Measurements from ENCODE around the gene RYK.
A peak's percentile ranks its signal among the peaks of the same experiment; 100 is the strongest.
"Not testable (repeated sequence)": the region's sequence is repeated elsewhere in the genome, so short reads cannot be mapped to it uniquely, and the experiment has no call there.

The RYK gene

GRCh38 chr3:134250717-134251220, at the start of gene RYK:
Gene RYK, minus strand, starts transcription at chr3:134250859. Its CDS starts 205 bp downstream, at chr3:134250654.
- peak; percentile 87 for DNase-seq

GRCh38 chr3:134299888-134300206, 49.2 kb upstream of the RYK start:
- no peak for DNase-seq

GRCh38 chr3:134299185-134299887, 48.7 kb upstream of the RYK start:
- no peak for DNase-seq

GRCh38 chr3:134298249-134298648, 47.6 kb upstream of the RYK start:
- no peak for DNase-seq

DNA sequence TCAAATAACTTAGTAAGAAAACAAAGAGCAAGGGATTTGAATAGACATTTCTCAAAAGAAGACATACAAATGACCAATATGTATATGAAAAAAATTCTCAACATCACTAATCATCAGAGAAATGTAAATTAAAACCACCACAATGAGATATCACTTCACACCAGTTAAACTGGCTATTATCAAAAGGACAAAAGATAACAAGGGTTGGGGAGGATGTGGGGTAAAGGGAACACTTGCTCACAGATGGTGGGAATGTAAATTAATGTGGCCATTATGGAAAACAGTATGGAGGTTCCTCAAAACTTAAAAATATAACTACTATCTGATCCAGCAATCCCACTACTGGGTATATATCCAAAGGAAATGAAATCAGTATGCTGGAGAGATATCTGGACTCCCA, 46.0 kb upstream of the RYK start:
- DNase-seq = no peak

- no peak for DNase-seq
Measured at GRCh38 chr3:134295930-134296329, 45.3 kb upstream of the RYK start.

- no peak for DNase-seq
Measured at GRCh38 chr3:134294302-134295280, 43.9 kb upstream of the RYK start.

DNA sequence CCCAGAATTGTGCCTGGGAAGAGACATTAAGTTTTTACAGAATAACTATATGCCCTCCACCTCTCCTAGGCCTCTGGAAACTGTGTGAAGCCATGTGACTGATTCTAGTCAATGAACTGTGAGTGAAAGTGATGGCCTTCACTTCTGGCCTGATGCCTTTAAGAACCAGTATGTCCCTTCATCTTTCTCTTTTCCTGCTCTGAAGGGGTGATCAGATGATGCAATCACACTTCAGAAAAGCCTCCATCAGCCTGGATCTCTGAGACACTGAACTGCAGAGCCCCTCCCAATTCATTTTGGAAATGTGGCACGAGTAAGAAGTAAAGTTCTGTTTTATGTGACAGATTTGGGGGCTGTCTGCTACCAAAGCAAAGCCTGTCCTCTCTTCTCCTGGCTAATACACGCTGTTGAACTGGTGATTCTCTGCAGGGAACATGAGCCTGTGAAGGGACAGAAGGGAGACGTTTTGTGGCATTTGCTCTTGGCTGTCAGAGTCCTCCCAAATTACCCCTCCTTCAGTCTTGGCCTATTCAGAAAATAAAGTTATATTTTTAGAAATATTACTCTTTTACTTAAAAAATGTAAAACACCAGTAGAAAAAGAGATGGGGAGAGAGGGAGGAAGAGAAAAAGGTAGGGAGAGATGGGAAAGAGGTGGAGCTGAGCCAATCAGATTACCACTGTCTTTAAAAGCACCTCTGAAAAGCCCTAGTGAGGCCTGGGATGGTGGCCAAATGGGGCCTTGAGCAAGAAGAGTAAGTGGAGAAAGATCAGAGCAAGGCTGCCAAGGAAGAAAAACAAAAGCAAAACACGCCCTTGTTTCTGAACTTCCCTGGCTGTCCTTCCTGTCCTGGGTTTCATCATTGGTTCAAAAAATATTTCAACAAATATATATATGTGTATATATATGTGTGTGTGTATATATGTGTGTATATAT, 40.9 kb upstream of the RYK start:
- DNase-seq = no peak

- DNase-seq = no peak
Measured at GRCh38 chr3:134287512-134287911, 36.9 kb upstream of the RYK start.

- no peak for DNase-seq
Measured at GRCh38 chr3:134284438-134284837, 33.8 kb upstream of the RYK start.

DNA sequence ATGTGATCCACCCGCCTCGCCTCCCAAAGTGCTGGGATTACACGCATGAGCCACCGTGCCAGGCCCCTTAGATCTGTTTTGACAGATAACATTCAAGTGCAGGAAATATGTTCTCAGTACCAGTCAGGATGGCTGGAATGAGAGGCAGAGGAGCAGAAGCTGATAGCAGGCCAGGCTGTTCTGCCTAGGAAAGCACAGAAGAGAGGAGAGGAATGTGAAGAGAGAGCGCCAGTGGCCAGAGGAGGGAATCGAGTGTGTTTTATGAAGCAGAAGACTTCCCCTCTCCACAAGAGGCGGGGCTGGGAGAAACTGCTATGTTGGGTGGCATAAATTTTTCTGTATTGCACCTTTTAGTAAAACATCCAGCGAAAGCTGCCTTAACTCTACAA, 32.0 kb upstream of the RYK start:
- DNase-seq = no peak

DNA sequence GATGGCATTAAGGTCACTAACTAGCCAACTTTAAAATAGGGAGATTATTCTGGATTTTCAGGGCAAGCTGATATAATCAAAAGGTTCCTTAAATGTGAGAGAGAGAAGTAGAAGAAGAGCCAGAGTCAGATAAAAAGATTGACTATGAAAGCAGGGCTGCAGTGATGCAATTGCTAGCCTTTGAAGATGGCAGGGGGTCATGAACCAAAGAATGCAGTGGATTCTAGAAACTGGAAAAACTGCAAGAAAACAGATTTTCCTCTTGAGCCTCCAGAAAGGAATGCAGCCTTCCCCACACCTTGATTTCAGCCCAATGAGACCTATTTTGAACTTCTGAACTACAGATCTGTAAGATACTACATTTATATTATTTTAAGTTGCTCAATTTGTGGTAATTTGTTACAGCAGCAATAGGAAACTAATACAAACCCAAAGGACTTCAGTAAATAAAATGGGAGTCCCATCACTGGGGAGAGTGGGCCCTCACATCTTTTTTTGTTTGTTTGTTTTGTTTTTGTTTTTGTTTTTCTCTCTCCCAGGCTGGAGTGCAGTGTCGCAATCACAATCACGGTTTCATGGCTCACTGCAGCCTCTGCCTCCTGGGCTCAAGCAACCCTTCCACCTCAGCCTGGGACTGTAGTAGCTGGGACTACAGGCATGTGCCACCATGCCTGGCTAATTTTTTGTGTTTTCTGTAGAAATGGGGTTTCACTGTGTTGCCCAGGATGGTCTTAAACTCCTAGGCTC, 31.4 kb upstream of the RYK start:
- no peak for DNase-seq

DNA sequence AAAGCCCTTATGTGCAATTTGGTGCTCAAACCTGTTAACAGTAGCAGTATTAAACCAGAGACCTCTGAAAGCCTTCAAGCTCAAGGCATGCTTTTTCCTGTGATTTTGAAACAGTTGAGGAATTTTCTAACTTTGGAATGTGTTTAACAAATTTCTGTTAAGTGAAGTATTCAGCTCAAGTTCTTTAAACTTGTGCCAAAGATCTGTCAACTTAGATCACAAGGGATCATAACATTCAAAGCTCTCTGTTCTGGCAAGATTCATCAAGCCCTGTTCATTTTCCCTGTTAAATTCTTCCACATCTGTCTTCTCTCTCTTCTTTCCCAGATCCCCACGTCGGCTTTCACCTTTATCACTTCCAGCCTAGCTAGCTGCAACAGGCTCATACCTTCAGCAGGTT, 28.8 kb upstream of the RYK start:
- DNase-seq = no peak

DNA sequence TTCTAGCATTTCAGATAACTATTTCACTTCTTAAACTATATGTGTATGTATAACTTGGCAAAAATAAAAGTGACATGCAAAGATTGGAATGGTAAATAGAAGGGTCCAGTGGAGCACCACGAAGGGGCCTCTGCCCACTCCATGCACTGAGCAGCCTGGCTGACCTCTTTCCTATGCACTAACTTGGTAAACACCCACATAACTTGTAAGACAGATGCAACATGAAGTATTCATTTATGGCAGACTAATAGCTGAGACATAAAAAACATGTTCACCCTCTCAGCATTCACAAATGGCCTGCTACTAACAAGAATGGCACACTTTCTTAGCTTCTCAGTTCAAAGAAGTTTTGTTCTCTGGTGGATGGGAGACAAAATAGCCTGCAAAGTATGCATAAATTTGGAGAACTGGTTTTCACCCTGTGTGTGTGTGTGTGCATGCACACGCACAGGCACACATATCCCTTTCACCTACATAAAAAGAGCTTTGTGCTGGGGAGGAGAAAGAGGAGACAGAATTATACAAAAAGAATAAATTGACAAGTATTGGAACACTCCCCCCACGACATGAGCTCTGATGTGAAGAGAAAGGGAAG, 26.5 kb upstream of the RYK start:
- no peak for DNase-seq

- no peak for DNase-seq
Measured at GRCh38 chr3:134276086-134276485, 25.4 kb upstream of the RYK start.

DNA sequence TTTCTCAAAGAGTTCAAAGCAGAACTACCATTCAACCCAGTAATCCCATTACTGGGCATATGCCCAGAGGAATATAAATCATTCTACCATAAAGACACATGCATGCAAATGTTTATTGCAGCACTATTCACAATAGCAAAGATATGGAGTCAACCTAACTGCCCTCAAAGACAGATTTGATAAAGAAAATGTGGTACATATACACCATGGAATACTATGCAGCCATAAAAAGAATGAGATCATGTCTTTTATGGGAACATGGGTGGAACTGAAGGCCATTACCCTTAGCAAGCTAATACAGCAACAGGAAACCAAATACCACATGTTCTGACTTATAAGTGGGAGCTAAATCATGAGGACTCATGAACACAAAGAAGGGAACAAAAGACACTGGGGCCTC, 24.5 kb upstream of the RYK start:
- DNase-seq = not testable (repeated sequence)

GRCh38 chr3:134274571-134274970, 23.9 kb upstream of the RYK start:
- no peak for DNase-seq

DNA sequence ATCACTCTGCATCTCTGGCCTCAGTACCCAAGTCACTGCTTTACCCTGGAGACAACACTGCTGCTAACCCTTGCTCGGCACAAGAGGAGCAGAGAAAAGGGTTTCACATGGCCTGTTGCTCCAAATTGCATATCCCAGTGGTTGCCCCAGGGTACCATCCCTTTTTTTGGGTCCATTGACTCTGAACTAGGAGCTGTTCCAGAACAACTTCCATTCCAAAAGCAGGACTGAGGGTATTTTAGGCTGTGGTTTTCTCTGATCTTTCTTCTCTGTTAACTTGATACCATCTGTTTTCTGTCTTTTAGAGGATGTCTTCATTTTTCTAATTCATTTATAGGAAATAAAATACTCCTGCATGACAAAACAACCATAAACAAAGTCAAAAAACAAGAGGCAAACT, 17.3 kb upstream of the RYK start:
- DNase-seq = no peak

- no peak for DNase-seq
Measured at GRCh38 chr3:134260987-134261386, 10.3 kb upstream of the RYK start.

DNA sequence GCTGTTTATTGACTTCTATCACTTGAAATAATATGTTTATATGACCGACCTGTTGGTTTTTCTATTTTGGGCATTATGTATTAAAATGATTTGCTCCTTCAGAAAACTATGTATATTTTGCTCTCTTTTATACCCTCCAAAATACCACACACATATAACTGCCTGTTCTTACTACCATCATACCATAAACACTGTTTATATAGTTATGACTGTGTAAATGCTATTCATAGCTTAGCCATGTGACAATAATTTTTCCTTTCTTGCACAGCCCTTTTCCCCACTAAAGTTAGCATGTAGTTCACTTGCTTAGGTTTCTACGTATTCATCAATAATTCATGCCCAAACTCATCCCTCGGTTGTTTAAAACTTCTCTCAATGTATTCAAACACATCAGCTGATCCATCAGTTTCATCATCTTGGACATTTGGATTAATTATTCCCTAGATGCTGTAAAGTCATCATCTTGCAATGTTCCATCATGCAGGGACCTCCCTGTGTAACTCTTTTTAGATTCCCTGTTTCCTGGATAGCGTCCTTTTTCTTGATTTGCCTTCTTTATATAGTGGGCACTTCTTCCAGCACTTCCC, 8.2 kb upstream of the RYK start:
- no peak for DNase-seq

DNA sequence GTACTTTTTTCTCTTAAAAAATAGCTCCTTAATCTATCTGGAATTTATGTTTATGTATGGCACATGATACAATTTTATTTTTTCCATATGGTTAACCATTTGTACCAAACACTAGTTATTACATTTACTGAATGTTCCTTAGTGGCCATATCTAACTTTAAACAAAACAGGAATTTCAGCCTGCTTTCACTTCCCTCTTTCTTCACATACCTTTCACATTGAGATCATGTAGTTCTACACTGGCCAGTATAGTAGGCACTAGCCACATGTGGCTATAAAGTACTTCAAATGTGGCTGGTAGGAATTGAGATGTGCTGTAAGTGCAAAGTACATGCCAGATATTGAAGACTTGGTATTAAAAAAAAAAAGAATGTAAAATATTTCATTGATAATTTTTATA, 4.7 kb upstream of the RYK start:
- DNase-seq = no peak

Measured in NCI-H1105 (cell line).